ENCODE measurements around the gene SMG5.

SMG5 gene

GRCh38 chr1:156262461-156263287, 20.0 kb downstream of the SMG5 start:
- TF ChIP-seq TAF1 (IDR thresholded peaks at IDR 0.05; ENCODE audit: borderline replicate concordance, insufficient read depth, low read length) (no peak), REST (IDR thresholded peaks at IDR 0.05; ENCODE audit: insufficient read depth in 1 of 2, low read depth in 2 of 2, low read length in 2 of 2) (no peak), FOXP2 (optimal IDR thresholded peaks at IDR 0.05; ENCODE audit: borderline replicate concordance, extremely low read depth, extremely low read length, insufficient read depth) (no peak), SIN3A (IDR thresholded peaks at IDR 0.05; ENCODE audit: borderline replicate concordance, insufficient read depth, low read length) (no peak), POLR2AphosphoS5 (IDR thresholded peaks at IDR 0.05; ENCODE audit: low read depth, low read length) (no peak)

GRCh38 chr1:156260896-156261295, 21.7 kb downstream of the SMG5 start:
- TF ChIP-seq TAF1 (IDR thresholded peaks at IDR 0.05; ENCODE audit: borderline replicate concordance, insufficient read depth, low read length) (no peak), SIN3A (IDR thresholded peaks at IDR 0.05; ENCODE audit: borderline replicate concordance, insufficient read depth, low read length) (no peak), REST (IDR thresholded peaks at IDR 0.05; ENCODE audit: insufficient read depth in 1 of 2, low read depth in 2 of 2, low read length in 2 of 2) (no peak), FOXP2 (optimal IDR thresholded peaks at IDR 0.05; ENCODE audit: borderline replicate concordance, extremely low read depth, extremely low read length, insufficient read depth) (no peak), POLR2AphosphoS5 (IDR thresholded peaks at IDR 0.05; ENCODE audit: low read depth, low read length) (no peak)

GRCh38 chr1:156259805-156260204, 22.8 kb downstream of the SMG5 start:
- no peak for TF ChIP-seq SIN3A (IDR thresholded peaks at IDR 0.05; ENCODE audit: borderline replicate concordance, insufficient read depth, low read length)
- no peak for TF ChIP-seq REST (IDR thresholded peaks at IDR 0.05; ENCODE audit: insufficient read depth in 1 of 2, low read depth in 2 of 2, low read length in 2 of 2)
- TF ChIP-seq POLR2AphosphoS5 (IDR thresholded peaks at IDR 0.05; ENCODE audit: low read depth, low read length) = no peak
- TF ChIP-seq FOXP2 (optimal IDR thresholded peaks at IDR 0.05; ENCODE audit: borderline replicate concordance, extremely low read depth, extremely low read length, insufficient read depth) = no peak
- TF ChIP-seq TAF1 (IDR thresholded peaks at IDR 0.05; ENCODE audit: borderline replicate concordance, insufficient read depth, low read length) = no peak

GRCh38 chr1:156258859-156259258, 23.8 kb downstream of the SMG5 start:
- TF ChIP-seq REST (IDR thresholded peaks at IDR 0.05; ENCODE audit: insufficient read depth in 1 of 2, low read depth in 2 of 2, low read length in 2 of 2) = no peak
- no peak for TF ChIP-seq FOXP2 (optimal IDR thresholded peaks at IDR 0.05; ENCODE audit: borderline replicate concordance, extremely low read depth, extremely low read length, insufficient read depth)
- TF ChIP-seq SIN3A (IDR thresholded peaks at IDR 0.05; ENCODE audit: borderline replicate concordance, insufficient read depth, low read length) = no peak
- no peak for TF ChIP-seq POLR2AphosphoS5 (IDR thresholded peaks at IDR 0.05; ENCODE audit: low read depth, low read length)
- no peak for TF ChIP-seq TAF1 (IDR thresholded peaks at IDR 0.05; ENCODE audit: borderline replicate concordance, insufficient read depth, low read length)
